Measurements from ENCODE around the gene MB21D2.
A peak's percentile ranks its signal among the peaks of the same experiment; 100 is the strongest.

The MB21D2 gene

GRCh38 chr3:192890347-192891335, 27.0 kb downstream of the MB21D2 start:
- DNase-seq (ENCODE audit: low spot score), result no peak

- DNase-seq (ENCODE audit: low spot score), result no peak
Measured at GRCh38 chr3:192889679-192890078, 28.0 kb downstream of the MB21D2 start.

GRCh38 chr3:192888190-192888589, 29.5 kb downstream of the MB21D2 start:
- no peak for DNase-seq (ENCODE audit: low spot score)

GRCh38 chr3:192887701-192888100, 30.0 kb downstream of the MB21D2 start:
- DNase-seq (ENCODE audit: low spot score), result no peak

GRCh38 chr3:192887047-192887446, 30.6 kb downstream of the MB21D2 start:
- no peak for DNase-seq (ENCODE audit: low spot score)

DNA sequence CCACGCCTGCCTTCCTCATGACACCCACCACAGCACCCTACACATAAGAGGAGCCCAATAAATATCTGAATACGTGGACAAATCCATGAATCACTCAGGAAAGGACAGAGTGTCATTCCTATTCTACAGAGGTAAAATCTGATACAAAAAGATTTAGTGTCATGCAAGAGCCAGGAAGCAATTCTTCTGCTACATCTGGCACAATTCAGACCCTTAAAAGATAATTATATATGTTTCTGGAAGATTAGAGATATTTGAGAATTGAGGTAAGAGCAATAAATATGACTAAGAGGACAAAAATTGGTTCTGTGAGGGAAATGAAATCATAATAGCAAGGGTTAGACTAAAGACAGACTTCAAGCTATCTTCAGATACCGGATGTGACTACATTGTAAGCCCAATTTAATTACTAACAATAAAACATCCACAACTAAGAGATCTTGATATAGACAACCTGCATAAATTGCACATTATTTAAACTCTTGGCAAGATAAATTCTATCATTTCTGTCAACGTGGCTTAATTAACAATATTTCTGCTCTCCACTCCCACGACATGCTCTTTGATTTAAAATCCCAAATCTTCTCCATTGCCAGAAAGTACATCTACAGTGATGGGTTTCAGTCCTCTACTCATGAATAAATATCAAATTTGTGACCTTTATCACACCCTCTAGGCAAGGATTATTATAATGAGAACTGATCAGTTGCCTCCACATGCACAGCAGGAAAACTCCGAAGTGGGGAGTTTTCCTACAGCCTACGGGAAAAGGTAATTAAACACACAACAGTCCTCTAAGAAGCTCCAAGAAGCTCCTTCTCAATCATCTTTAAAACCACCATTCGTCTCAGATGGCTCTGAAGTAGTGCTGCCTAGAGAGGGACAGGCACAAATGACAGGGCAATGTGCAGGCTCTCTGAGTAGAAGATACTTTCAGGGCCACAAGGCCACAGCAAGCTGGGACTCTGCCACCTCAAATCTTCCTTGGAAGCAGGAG, 32.6 kb downstream of the MB21D2 start:
- no peak for DNase-seq (ENCODE audit: low spot score)

DNA sequence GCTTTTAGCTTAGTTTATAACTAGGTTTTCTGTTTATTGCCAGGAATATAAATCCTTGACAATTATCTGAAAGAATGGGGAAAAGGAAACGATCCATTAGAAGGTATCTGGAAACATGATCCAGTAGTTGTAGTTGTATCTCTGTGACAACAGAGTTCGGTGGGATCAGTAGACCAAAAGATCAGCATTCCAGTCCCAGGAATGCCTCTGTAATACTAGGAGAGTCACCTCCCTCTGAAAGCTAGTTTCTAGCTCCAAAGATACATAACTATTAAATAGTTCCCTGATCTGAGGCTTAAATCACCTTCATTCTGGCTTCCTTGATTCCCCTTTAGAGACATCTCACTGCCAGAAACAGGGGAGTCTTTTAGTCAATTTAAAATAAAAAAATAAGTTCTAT, 34.1 kb downstream of the MB21D2 start:
- DNase-seq (ENCODE audit: low spot score), result no peak

GRCh38 chr3:192881159-192881786, 36.4 kb downstream of the MB21D2 start:
- no peak for DNase-seq (ENCODE audit: low spot score)

DNA sequence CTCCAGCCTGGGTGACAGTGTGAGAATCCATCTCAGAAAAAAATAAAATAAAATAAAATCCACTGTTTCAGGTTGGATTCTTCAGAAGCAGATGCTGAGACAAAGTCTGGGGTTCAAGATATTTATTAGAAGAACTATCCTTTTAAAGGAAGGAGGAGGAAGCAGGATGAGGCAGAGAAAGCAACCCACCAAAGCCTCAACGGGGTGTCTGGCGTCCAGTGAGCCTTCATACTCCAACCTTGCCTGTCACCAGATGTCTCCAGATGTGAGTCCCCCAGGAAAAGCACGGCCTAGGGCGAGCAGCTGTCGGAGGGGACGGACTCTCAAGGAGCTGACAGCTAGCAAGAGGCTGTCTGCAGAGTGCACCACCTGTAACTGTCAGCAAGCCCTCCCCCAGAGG, 37.3 kb downstream of the MB21D2 start:
- no peak for DNase-seq (ENCODE audit: low spot score)

- peak; percentile 26 for DNase-seq (ENCODE audit: low spot score)
Measured at GRCh38 chr3:192879346-192880031, 38.2 kb downstream of the MB21D2 start.

GRCh38 chr3:192875971-192876565, 41.6 kb downstream of the MB21D2 start:
- peak; percentile 38 for DNase-seq (ENCODE audit: low spot score)

DNA sequence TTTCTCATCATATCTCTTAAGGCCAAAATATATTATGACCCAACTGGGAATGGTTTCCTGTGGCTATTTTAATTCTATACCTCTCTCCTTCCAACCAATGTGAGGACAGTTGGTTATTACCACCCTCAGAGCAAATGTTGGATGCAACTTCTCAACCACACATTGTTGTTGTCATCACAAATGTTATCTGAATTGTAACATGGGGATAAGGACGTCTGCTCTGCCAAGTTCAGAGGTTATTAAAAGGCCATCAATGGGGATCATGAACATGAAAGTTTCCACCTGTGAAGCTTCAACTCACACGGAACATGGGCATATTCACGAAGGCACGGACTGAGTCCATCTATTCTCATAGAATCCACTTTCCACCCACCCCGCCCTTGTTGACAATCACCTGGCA, 46.8 kb downstream of the MB21D2 start:
- no peak for DNase-seq (ENCODE audit: low spot score)

GRCh38 chr3:192869131-192870031, 48.3 kb downstream of the MB21D2 start:
- DNase-seq (ENCODE audit: low spot score), result no peak

DNA sequence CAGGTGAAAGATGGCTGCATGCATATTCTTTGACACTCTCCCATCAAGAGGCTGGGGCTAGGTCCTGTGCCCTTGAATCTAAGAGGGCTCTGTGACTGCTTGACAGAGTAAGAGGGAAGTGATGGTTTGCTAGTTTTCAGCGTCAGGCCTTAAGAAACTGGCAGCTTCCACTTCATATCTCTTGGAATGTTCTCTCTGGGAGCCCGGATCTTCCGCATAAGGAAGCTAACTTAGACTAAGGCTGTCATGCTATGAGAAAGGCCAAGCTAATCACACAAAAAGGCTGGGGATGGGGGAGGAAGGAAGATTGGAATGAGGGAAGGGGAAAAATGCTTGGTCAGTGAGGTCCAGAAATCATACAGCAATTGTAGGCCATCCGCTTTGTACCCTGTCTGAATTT, 50.0 kb downstream of the MB21D2 start:
- DNase-seq (ENCODE audit: low spot score), result no peak

DNA sequence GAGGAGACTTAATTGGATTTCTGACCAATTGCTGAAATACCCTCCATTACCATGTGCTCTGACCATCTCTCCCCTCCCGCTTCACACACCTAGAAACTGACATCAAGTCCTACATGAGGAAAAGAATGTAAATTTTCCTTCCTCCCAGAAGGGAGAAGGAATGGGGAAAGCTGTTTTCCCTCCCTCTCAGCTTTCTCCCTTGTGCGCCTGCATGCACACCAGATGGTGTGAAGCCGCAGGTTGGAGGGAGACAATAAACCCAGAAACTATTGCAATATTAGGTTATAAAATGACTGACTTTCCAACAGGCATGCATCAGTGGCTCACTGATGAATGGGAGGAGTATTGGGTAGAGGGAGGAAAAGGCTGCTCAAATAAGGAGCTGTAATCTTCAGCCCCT, 50.9 kb downstream of the MB21D2 start:
- DNase-seq (ENCODE audit: low spot score), result no peak

DNA sequence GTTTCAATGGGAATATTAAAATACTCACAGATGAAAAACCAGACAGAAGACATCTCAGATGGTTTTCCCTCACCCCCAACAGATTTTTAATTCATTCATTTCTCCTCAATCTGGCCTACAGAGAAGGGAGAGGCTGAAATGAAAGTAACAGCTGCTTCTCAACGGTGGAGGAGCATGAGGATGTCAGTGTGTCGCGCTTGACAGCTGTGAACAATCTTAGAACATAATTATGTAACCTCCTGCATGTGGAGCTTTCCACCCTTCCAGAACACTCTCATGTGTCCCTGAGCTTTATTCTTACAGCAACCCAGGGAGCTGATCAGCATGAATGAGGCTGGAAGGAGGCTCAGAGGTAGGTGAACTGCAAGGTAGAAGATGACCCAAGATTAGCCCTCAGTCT, 52.7 kb downstream of the MB21D2 start:
- DNase-seq (ENCODE audit: low spot score), result no peak

- DNase-seq (ENCODE audit: low spot score), result no peak
Measured at GRCh38 chr3:192863091-192863420, 54.6 kb downstream of the MB21D2 start.

DNA sequence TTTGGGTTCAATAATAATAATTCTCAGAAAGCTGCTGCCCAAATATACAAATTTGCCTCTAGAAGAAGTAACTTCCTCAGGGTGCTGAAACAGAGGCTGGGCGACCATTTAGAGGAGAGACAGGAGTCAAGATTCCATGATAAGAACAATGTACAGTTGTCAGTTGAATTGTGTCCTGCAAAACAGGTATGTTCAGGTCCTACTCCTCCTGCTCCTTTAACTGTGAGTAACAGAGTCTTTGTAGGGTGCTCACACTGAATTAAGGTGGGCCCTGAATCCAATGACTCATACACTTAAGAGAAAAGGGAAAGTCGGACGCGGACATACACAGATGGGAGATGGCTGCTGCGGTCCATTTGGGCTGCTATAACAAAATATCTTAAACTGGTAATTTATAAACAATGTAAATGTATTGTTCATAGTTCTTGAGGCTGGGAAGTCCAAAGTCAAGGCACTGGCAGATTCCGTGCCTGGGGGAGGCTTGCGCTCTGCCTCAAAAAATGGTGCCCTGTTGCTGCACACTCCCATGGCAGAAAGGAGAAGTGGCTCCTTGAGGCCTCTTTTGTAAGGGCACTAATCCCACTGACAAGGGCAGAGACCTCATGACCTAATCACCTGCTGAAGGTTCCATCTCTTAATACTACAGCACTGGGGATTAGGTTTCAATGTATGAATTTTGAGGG, 55.1 kb downstream of the MB21D2 start:
- no peak for DNase-seq (ENCODE audit: low spot score)

- no peak for DNase-seq (ENCODE audit: low spot score)
Measured at GRCh38 chr3:192861972-192862371, 55.7 kb downstream of the MB21D2 start.

GRCh38 chr3:192860454-192860853, 57.2 kb downstream of the MB21D2 start:
- DNase-seq (ENCODE audit: low spot score), result no peak

Data from HuH-7 (cell line).